ENCODE data around the gene NAXE.
"Not testable (repeated sequence)": the region's sequence is repeated elsewhere in the genome, so short reads cannot be mapped to it uniquely, and the experiment has no call there.

Gene NAXE

GRCh38 chr1:156593661-156593989, 2.0 kb downstream of the NAXE start:
- DNase-seq (ENCODE audit: low read depth): no peak

GRCh38 chr1:156594190-156594589, 2.6 kb downstream of the NAXE start:
- DNase-seq (ENCODE audit: low read depth): no peak

GRCh38 chr1:156595016-156595415, 3.4 kb downstream of the NAXE start:
- DNase-seq (ENCODE audit: low read depth): no peak

- DNase-seq (ENCODE audit: low read depth): no peak
Measured at GRCh38 chr1:156596426-156596825, 4.8 kb downstream of the NAXE start.

DNA sequence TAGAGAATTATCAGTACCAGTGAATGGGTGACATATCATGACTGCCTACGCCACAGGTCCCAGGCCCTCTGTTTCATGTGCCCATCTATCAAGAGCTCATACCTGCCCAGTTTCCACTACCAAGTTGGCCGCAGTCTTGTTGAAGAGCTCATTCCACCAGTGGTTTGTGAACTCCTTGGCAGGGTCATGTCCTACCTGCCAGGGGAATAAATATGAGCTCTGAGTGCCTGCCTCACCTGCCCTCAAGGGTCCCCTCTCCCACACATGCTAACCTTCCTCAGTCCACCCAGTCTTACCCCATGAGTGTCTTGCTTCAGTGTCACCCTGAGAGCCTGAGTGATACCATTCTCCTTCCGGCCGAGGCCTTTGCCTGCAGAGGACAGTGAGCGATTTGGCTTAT, 6.5 kb downstream of the NAXE start:
- DNase-seq (ENCODE audit: low read depth): no peak

DNA sequence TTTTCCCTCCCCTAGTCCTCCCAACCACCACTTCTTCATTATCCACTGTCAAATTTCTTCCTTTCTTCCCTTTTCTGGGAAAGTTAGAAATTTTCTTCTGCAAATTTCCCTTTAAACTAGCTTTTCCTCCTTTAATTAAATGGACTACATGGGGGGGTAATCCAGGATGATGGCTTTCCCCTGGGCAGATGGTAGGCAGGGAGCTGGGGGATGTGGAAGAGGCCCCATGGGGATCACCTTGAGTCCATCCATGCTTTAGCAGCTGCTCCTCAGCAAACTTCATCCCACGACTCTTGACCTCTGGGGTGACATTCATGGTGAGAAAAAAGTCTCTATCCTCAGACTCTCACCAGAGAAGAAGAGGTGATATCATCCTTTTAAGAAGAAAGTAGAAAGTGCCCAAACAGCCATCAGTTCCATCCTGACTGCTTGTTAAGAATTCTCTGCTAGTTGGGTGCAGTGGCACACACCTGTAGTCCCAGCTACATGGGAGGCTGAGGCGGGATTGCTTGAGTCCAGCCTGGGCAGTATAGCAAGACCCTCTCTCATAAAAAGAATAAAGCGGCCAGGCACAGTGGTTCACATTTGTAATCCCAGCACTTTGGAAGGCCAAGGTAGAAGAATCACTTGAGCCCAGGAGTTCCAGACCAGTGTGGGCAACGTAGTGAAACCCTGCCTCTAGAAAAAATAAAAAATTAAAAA, 7.3 kb downstream of the NAXE start:
- no peak for DNase-seq (ENCODE audit: low read depth)

DNA sequence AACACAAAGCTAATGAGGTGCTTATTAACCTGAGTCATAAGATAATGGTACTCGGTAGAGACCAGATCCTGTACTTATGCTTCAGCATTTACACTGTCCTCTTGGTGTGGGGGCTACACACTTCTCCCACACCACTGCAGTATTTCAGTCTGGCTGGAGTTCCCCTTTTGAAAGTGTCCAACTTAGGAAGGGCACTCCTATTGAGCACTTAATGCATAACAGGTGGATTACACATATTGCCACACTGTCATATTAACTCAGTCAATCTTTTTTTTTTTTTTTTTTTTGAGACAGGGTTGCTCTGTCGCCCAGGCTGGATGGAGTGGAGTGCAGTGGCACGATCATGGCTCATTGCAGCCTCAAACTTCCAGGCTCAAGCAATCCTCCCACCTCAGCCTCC, 8.2 kb downstream of the NAXE start:
- DNase-seq (ENCODE audit: low read depth): peak; percentile 30

DNA sequence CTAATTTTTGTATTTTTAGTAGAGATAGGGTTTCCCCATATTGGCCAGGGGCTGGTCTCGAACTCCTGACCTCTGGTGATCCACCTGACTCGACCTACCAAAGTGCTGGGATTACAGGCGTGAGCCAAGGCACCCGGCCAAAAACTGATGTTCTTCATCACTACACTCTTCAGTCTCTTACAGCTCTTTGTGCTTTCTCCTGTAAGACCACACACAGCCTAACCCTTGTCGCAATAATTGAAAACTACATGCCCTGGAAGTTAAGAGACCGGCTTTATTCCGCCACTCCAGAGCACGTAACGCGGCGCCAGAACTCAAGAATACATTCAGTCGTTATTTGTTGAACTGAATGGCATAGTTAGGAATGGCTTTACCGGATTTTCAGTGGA, 9.2 kb downstream of the NAXE start:
- no peak for DNase-seq (ENCODE audit: low read depth)

- DNase-seq (ENCODE audit: low read depth): peak; percentile 90
Measured at GRCh38 chr1:156601122-156601830, 9.7 kb downstream of the NAXE start, which contains the start of gene GPATCH4. TSS of gene GPATCH4 (minus strand) at chr1:156601479.

DNA sequence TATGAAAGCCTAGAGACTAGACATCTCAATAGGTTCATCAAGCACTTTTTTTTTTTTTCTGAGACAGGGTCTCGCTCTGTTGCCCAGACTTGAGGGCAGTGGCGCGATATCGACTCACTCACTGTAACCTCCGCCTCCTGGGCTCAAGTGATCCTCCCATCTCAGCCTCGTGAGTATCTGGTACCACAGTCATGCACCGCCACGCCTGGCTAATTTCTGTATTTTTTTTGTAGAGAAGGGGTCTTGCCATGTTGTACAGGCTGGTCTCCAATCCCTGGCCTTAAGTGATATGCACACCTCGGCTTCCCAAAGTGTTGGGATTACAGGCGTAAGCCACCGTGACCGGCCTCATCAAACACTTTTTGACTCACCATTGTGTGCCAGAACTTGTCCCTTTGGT, 10.3 kb downstream of the NAXE start:
- no peak for DNase-seq (ENCODE audit: low read depth)

DNA sequence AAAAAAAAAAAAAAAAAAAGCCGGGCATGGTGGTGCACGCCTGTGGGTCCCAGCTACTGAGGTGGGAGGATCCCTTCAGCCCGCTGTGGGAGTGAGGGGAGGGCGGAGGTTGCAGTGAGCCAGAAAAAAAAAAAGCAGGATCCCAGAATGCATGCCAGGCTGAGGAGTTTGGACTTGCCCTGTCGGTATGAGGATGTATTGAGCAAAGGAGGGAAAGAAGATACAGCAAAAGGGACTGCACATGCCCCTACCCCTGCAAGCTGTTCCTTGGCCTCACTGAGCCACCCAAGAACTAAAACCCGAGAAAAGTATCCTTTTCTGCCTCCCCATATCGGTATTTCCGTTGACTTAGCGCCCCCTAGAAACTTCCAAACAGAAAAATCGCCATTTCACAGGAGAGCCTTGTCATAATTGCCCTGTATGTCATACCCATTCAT, 11.0 kb downstream of the NAXE start:
- DNase-seq (ENCODE audit: low read depth): no peak

- not testable (repeated sequence) for DNase-seq (ENCODE audit: low read depth)
Measured at GRCh38 chr1:156607344-156607743, 15.8 kb downstream of the NAXE start.

GRCh38 chr1:156608036-156608674, 16.6 kb downstream of the NAXE start:
- DNase-seq (ENCODE audit: low read depth): peak; percentile 73

GRCh38 chr1:156608981-156609380, 17.4 kb downstream of the NAXE start:
- DNase-seq (ENCODE audit: low read depth): no peak

GRCh38 chr1:156610072-156610471, 18.5 kb downstream of the NAXE start:
- not testable (repeated sequence) for DNase-seq (ENCODE audit: low read depth)

DNA sequence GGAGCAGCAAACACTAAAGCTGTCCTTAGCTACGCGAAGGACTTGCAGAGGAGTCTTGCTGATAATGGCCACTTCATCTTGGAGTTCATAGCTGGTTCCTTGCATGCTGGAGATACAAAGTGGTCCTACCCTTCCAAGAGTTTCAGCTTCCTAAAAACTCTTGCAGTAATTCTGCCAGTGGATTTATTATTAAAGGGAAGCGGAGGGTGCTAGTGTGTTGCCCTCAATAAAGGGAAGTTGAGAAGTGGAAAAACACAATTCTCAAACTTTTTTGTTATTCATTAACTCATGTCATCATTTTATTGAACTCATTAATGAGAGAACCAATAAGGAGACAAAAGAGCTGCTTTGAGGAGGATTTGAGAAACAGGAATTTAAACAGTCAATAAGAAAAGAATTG, 21.1 kb downstream of the NAXE start:
- DNase-seq (ENCODE audit: low read depth): no peak

GRCh38 chr1:156615946-156616345, 24.4 kb downstream of the NAXE start:
- DNase-seq (ENCODE audit: low read depth): no peak

GRCh38 chr1:156616463-156616862, 24.9 kb downstream of the NAXE start:
- peak; percentile 65 for DNase-seq (ENCODE audit: low read depth)

- no peak for DNase-seq (ENCODE audit: low read depth)
Measured at GRCh38 chr1:156618853-156619581, 27.4 kb downstream of the NAXE start, which contains the start of gene HAPLN2. TSS of gene HAPLN2 (plus strand) at chr1:156619415. CDS start at chr1:156623491, 4,076 bp downstream.

DNA sequence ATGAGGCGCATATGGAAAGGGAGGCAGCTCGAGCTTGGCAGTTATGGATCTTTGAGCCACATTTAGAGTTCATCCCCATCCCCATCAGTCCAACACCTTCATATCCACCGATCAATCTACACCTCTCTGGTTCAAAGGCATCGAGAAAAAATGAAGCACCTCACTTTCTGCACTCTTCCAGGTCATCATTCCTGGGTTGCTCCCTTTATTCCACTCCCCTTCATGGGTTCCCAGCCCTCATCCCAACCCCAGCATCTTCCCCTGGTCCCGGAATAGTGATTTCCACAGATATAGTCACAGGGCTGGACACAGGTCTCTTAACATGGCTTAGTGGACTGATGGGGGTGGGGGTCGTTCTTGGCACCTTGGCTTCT, 28.0 kb downstream of the NAXE start:
- no peak for DNase-seq (ENCODE audit: low read depth)

- DNase-seq (ENCODE audit: low read depth): no peak
Measured at GRCh38 chr1:156622581-156623297, 31.2 kb downstream of the NAXE start.
